Liver (tissue), 9 donors: Measurements from ENCODE around the gene CCNYL1. TPM values are rescaled to one million over a fixed set of nuclear protein-coding genes. Genes with fewer than 3 reads are reported as not detected.
"Not testable (repeated sequence)": the region's sequence is repeated elsewhere in the genome, so short reads cannot be mapped to it uniquely, and the experiment has no call there.

Source experiments
- DNase-seq: peaks from one replicate; pipeline ENCODE4 v3.0.0-alpha.2; 2017; ENCODE audit warnings: low spot score
- H3K27ac ChIP-seq, 2 donors: one replicate each; pipeline ENCODE4 v1.7.0; 2013; ENCODE audit warnings: inconsistent platforms in 2 of 2, low read length in 2 of 2, control low read depth in 1 of 2, low read depth in 1 of 2, mild to moderate bottlenecking in 1 of 2
- H3K27me3 ChIP-seq, 4 donors: one replicate each; pipeline versions ENCODE4 v1.6.1 to v1.7.0; 2013; ENCODE audit warnings: low read length in 3 of 4, inconsistent platforms in 1 of 4, mild to moderate bottlenecking in 1 of 4, moderate library complexity in 1 of 4; ENCODE audit not compliant: control insufficient read depth in 4 of 4, insufficient read depth in 4 of 4
- H3K36me3 ChIP-seq, 4 donors: one replicate each; pipeline versions ENCODE4 v1.6.1 to v1.7.0; 2013; ENCODE audit warnings: low read length in 3 of 4, mild to moderate bottlenecking in 3 of 4, low read depth in 1 of 4, moderate library complexity in 1 of 4; ENCODE audit not compliant: control insufficient read depth in 4 of 4, insufficient read depth in 3 of 4
- H3K4me1 ChIP-seq, 4 donors: one replicate each; pipeline versions ENCODE4 v1.6.1 to v1.7.0; 2013; ENCODE audit warnings: low read length in 3 of 4, mild to moderate bottlenecking in 3 of 4, moderate library complexity in 1 of 4; ENCODE audit not compliant: control insufficient read depth in 4 of 4, insufficient read depth in 4 of 4
- H3K4me3 ChIP-seq, 3 donors: one replicate each; pipeline versions ENCODE4 v1.6.1 to v1.7.0; 2013; ENCODE audit warnings: low read length in 3 of 3, control low read depth in 1 of 3, low read depth in 1 of 3, mild to moderate bottlenecking in 1 of 3
- H3K9ac ChIP-seq, 2 donors: one replicate each; pipeline ENCODE4 v1.7.0; 2013; ENCODE audit warnings: low read length in 2 of 2, mild to moderate bottlenecking in 2 of 2, moderate library complexity in 2 of 2, control low read depth in 1 of 2, low read depth in 1 of 2
- H3K9me3 ChIP-seq, 4 donors: one replicate each; pipeline versions ENCODE4 v1.6.1 to v1.7.0; 2013; ENCODE audit warnings: low read length in 3 of 4; ENCODE audit not compliant: control insufficient read depth in 4 of 4
- EGR1 ChIP-seq, 2 donors: IDR thresholded peaks; 2 replicates each; pipeline ENCODE4 v1.6.1; 2016 to 2018; ENCODE audit warnings: antibody characterized with exemption in 2 of 2, low read depth in 2 of 2
- FOXA1 ChIP-seq: IDR thresholded peaks from 2 replicates; pipeline ENCODE4 v1.6.1; 2016; ENCODE audit warnings: antibody characterized with exemption
- GABPA ChIP-seq, 2 donors: IDR thresholded peaks in 1 of 2; conservative IDR thresholded peaks in 1 of 2; 2 replicates each; pipeline ENCODE4 v1.6.1; 2016; ENCODE audit warnings: antibody characterized with exemption in 2 of 2, mild to moderate bottlenecking in 1 of 2, moderate library complexity in 1 of 2
- HNF4A ChIP-seq, 2 donors: conservative IDR thresholded peaks; 2 replicates each; pipeline ENCODE4 v1.6.1; 2016; ENCODE audit warnings: antibody characterized with exemption in 2 of 2, mild to moderate bottlenecking in 2 of 2
- HNF4G ChIP-seq: IDR thresholded peaks from 2 replicates; pipeline ENCODE4 v1.6.1; 2016; ENCODE audit warnings: antibody characterized with exemption
- JUND ChIP-seq, 2 donors: IDR thresholded peaks; 2 replicates each; pipeline ENCODE4 v1.6.1; 2016; ENCODE audit warnings: antibody characterized with exemption in 2 of 2
- RAD21 ChIP-seq, 2 donors: IDR thresholded peaks; 2 replicates each; pipeline ENCODE4 v1.6.1; 2016; ENCODE audit warnings: antibody characterized with exemption in 2 of 2, mild to moderate bottlenecking in 2 of 2
- REST ChIP-seq: IDR thresholded peaks from 2 replicates; pipeline ENCODE4 v1.6.1; 2016; ENCODE audit warnings: antibody characterized with exemption, mild to moderate bottlenecking
- SP1 ChIP-seq: IDR thresholded peaks from 2 replicates; pipeline ENCODE4 v1.6.1; 2018; ENCODE audit warnings: antibody characterized with exemption, mild to moderate bottlenecking
- TAF1 ChIP-seq: conservative IDR thresholded peaks from 2 replicates; pipeline ENCODE4 v1.6.1; 2016; ENCODE audit warnings: antibody characterized with exemption, mild to moderate bottlenecking
- YY1 ChIP-seq: IDR thresholded peaks from 2 replicates; pipeline ENCODE4 v1.6.1; 2016; ENCODE audit warnings: antibody characterized with exemption, mild to moderate bottlenecking
- ZBTB33 ChIP-seq: IDR thresholded peaks from 2 replicates; pipeline ENCODE4 v1.6.1; 2016; ENCODE audit warnings: antibody characterized with exemption
- WGBS: extraction: QIAGEN DNeasy Blood & Tissue Kit; methylation state at CpG from one replicate; pipeline ENCODE4 v1.1.7; 2013; 5-methylcytosine and 5-hydroxymethylcytosine counted together
- polyA plus RNA-seq, 2 donors: library from polyadenylated mRNA; stranded (reverse) in 1 of 2; unstranded in 1 of 2; fragments of 200-250 nt in 1 of 2; fragments of >200 nt in 1 of 2; fragmentation: Nextera tagmentation in 1 of 2; extraction: Ambion mirVana in 1 of 2; gene quantifications; one replicate each; pipeline versions ENCODE4 v1.2.1 to v1.2.3, GENCODE V29; 2013 to 2015
- total RNA-seq, 2 donors: library from RNA; depleted of rRNA; stranded (reverse); fragments of >200 nt; gene quantifications; one replicate each; pipeline ENCODE4 v1.2.3, GENCODE V29; 2014
- TF ChIP-seq, protein P1 (sequence below): IDR thresholded peaks from 2 replicates; pipeline ENCODE4 v1.6.1; 2016; ENCODE audit warnings: antibody characterized with exemption
- TF ChIP-seq, protein P2 (sequence below): IDR thresholded peaks from 2 replicates; pipeline ENCODE4 v1.6.1; 2016; ENCODE audit warnings: antibody characterized with exemption
- TF ChIP-seq, protein P3 (sequence below): fragments of 150-350 bp; IDR thresholded peaks from 2 replicates; pipeline ENCODE4 v1.5.1; 2017; ENCODE audit warnings: improper control_type of control experiment, low read depth, low read length; ENCODE audit not compliant: missing input control
- donor health status: healthy.
- donor health status: healthy.
- donor health status: healthy.
- donor health status: healthy.
- donor health status: healthy.

The CCNYL1 gene
- total and polyA plus RNA-seq, 4 donors: 5.8 to 9.3 (median 8.2) TPM

DNA sequence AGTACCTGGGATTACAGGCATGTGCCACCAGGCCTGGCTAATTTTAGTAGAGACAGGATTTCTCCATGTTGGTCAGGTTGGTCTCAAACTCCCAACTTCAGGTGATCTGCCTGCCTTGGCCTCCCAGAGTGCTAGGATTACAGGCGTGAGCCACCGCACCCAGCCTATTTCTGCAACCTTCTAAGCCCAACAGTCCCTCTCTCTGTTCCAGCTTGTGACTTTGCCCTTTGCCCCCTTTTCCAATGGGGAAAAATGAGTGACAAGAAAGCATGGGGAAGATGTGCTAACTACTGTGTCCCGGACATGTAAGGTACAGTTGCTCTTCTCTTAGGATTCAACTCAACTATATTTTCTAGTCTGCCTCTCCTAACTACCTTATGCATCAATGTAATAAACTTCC, 50.0 kb downstream of the CCNYL1 start:
- not testable (repeated sequence) for H3K9ac ChIP-seq, H3K9me3 ChIP-seq, H3K27ac ChIP-seq, DNase-seq, H3K27me3 ChIP-seq, H3K4me3 ChIP-seq
- TF ChIP-seq HNF4A (conservative IDR thresholded peaks at IDR 0.05): peak; percentile 65 to 68
- TF ChIP-seq RAD21 (IDR thresholded peaks at IDR 0.05): peak in 1 of 2 donors; percentile 30
- H3K4me1 ChIP-seq: peaks cover 3 to 39% (median 32%) of the 10 kb centered on the region in 4 donors
- WGBS: 58% methylated on average over 3 of the region's 3 CpGs
- H3K36me3 ChIP-seq: peaks cover 2 to 16% (median 9%) of the 10 kb centered on the region in 4 donors

GRCh38 chr2:207762146-207762545, 50.7 kb downstream of the CCNYL1 start:
- TF ChIP-seq RAD21 (IDR thresholded peaks at IDR 0.05) (no peak), YY1 (no peak), FOXA1 (no peak), GABPA (IDR thresholded peaks at IDR 0.05 in 1 of 2, conservative IDR thresholded peaks at IDR 0.05 in 1 of 2) (no peak), HNF4G (no peak), REST (no peak), TAF1 (no peak), SP1 (no peak), ZBTB33 (no peak), JUND (IDR thresholded peaks at IDR 0.05) (no peak), EGR1 (IDR thresholded peaks at IDR 0.05; ENCODE audit: low read depth in 2 of 2) (no peak)
- TF ChIP-seq, protein P1, sequence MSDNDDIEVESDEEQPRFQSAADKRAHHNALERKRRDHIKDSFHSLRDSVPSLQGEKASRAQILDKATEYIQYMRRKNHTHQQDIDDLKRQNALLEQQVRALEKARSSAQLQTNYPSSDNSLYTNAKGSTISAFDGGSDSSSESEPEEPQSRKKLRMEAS: no peak
- TF ChIP-seq, protein P2, sequence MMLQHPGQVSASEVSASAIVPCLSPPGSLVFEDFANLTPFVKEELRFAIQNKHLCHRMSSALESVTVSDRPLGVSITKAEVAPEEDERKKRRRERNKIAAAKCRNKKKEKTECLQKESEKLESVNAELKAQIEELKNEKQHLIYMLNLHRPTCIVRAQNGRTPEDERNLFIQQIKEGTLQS: no peak
- TF ChIP-seq, protein P3, sequence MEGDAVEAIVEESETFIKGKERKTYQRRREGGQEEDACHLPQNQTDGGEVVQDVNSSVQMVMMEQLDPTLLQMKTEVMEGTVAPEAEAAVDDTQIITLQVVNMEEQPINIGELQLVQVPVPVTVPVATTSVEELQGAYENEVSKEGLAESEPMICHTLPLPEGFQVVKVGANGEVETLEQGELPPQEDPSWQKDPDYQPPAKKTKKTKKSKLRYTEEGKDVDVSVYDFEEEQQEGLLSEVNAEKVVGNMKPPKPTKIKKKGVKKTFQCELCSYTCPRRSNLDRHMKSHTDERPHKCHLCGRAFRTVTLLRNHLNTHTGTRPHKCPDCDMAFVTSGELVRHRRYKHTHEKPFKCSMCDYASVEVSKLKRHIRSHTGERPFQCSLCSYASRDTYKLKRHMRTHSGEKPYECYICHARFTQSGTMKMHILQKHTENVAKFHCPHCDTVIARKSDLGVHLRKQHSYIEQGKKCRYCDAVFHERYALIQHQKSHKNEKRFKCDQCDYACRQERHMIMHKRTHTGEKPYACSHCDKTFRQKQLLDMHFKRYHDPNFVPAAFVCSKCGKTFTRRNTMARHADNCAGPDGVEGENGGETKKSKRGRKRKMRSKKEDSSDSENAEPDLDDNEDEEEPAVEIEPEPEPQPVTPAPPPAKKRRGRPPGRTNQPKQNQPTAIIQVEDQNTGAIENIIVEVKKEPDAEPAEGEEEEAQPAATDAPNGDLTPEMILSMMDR: no peak
- 94% methylated on average over 8 of the region's 8 CpGs for WGBS
- peaks cover 3 to 46% (median 36%) of the 10 kb centered on the region in 4 donors for H3K4me1 ChIP-seq
- no peaks in the 10 kb centered on the region for H3K27me3 ChIP-seq
- peaks cover 2 to 15% (median 9%) of the 10 kb centered on the region in 4 donors for H3K36me3 ChIP-seq
- H3K9ac ChIP-seq: no peak overlapping the region
- H3K27ac ChIP-seq: no peak overlapping the region
- H3K4me3 ChIP-seq: no peak overlapping the region
- DNase-seq: no peak
- no peaks in the 10 kb centered on the region for H3K9me3 ChIP-seq
